Measurements from ENCODE around the gene DUSP16. TPM values are rescaled to one million over a fixed set of nuclear protein-coding genes. Genes with fewer than 3 reads are reported as not detected.
"Not testable (repeated sequence)": the region's sequence is repeated elsewhere in the genome, so short reads cannot be mapped to it uniquely, and the experiment has no call there.

Gene DUSP16
- total RNA-seq, 1 donor = 29.5 TPM

DNA sequence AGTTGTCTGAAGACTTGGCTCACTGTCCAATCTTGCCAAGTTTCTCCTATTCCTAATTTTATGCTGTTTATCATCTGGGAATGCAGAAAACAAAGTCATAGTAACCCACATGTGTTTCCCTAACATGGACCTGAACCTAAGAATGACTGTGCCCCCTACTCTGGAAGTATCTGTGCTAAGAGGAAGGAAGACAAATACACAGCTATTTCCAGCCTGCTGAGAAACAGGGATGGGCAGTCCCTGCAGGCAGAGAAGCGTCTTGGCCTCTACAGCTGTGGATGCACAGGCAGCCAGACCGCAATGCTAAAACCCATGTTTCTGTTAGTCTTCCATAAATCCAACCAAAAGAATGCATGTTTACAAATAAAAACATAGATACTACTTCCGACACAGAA lies 56.2 kb downstream of the DUSP16 start:
- Histone ChIP-seq H3K4me1 (ENCODE audit: insufficient read depth, low read length) (peaks cover 4% of the 10 kb centered on the region), H3K9me3 (ENCODE audit: low read depth, low read length) (no peaks in the 10 kb centered on the region), H3K4me3 (ENCODE audit: low read length) (no peak overlapping the region), H3K27me3 (ENCODE audit: insufficient read depth, low read length) (no peaks in the 10 kb centered on the region)

DNA sequence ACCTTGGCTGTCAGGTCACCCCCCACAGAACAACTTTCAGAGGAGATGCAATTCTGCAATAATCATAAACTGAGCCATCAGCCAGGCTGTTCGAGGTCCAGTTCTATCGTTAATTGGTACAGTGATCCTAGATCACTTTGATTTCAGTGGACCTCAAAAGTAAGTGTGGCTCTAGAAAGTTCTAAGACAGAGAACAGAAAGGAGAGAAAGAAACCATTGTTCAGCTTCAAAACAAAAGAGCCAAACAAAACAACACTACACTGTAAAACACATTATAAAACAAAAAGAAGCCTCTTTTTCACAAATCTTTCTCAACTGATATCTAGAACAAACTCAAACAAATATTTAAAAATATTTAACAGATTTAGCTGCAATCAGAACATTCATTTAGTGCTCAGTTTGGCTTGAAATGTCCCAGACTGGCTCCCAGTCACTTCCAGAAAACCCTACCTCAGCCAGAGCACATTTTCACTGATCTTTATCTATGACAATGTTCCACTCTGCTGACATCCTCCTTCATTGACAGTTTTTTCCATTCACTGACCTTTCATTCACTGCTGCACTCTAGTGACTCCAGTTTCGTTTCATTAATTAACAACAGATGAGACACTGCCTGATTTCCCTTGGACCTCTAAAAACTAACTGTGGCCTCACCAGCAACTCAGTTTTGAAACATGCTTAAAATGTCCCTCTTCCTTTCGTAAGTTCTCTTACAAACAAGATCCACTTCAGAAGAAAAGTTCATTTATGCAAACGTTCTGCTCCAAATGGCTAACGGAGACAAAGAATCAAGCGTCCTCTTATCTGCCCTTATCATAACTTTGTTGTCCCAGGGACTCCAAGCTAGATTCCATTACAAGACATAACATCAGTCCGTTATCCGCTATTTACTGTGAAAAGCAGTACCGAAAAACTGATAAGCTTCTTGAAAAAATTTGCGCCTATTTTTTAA lies 56.8 kb downstream of the DUSP16 start:
- H3K4me1 ChIP-seq (ENCODE audit: insufficient read depth, low read length) = peaks cover 4% of the 10 kb centered on the region
- H3K27me3 ChIP-seq (ENCODE audit: insufficient read depth, low read length) = no peaks in the 10 kb centered on the region
- no peak overlapping the region for H3K4me3 ChIP-seq (ENCODE audit: low read length)
- no peaks in the 10 kb centered on the region for H3K9me3 ChIP-seq (ENCODE audit: low read depth, low read length)

DNA sequence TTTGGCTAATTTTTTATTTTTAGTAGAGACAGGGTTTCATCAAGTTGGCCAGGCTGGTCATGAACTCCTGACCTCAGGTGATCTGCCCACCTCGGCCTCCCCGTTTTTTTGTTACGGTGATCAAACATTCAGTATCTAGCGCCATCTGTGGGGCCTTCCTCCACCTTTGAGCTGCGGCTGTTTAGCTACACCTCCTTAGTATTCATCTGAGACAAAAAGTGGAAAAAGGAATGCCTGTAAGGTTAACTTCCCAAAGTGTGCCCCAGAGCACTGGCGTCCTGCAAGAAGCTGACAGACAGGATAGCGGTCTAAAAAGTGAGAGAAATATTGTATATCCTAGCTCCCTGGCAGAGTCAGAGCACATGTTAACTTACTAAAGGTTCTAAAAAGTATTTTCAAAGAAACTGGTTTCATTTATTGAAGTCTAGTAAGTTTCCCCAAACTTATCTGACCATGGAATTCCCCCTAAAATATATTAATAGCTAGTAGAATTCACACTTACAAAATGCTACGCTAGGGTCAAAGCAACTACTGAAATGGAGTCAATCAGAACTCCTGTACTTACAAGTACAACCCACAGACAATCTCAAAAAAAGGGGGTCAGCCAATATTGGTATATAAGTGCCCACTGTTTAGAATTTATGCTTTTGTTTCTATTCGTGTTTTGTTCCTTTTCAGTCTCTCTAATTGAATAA lies 59.1 kb downstream of the DUSP16 start:
- H3K4me1 ChIP-seq (ENCODE audit: insufficient read depth, low read length) = peaks cover 4% of the 10 kb centered on the region
- no peak overlapping the region for H3K4me3 ChIP-seq (ENCODE audit: low read length)

DNA sequence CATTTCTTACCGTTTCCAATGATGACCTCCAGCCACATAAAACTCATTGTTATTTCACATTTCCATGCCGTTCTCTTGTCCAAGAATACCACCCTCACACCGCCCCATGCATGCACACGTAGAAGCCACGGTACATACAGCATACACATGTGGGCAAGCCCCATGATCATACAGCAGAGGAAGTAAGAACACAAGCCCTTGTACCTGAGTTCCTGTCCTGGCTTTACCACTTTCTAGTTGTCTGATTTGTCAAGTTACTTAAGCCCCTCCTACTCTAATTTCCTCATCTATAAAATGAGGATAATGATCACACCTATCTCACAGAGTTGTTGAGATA lies 59.9 kb downstream of the DUSP16 start:
- no peak overlapping the region for H3K4me3 ChIP-seq (ENCODE audit: low read length)
- peaks cover 4% of the 10 kb centered on the region for H3K4me1 ChIP-seq (ENCODE audit: insufficient read depth, low read length)
- no peaks in the 10 kb centered on the region for H3K27me3 ChIP-seq (ENCODE audit: insufficient read depth, low read length)
- no peaks in the 10 kb centered on the region for H3K9me3 ChIP-seq (ENCODE audit: low read depth, low read length)

More for the DNA sequence above, 59.1 kb downstream of the DUSP16 start:
- Histone ChIP-seq H3K9me3 (ENCODE audit: low read depth, low read length) (no peaks in the 10 kb centered on the region), H3K27me3 (ENCODE audit: insufficient read depth, low read length) (no peaks in the 10 kb centered on the region)

DNA sequence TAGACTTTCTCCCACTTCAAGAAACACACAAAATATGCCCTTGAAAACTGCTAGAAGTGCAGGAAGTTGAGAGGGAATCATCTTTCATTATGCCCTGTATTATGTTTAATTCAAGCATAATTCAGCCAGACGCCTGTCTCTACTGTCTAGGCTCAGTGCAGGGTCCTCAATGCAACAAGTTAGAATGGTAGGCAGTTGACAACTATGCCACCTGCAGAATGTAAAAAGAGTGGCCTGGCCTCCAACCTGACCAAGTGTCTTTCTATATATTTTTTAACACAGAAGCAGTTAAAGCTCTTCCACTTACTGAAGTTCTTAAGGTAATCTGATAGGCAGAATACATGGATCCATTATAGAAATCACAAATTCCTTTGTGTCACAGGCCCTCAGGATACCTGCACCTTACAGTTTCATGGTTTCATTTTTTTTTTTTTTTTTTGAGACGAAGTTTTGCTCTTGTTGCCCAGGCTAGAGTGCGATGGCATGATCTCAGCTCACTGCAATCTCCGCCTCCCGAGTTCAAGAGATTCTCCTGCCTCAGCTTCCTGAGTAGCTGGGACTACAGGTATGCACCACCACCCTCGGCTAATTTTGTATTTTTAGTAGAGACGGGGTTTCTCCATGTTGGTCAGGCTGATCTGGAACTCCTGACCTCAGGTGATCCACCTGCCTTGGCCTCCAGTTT lies 60.4 kb downstream of the DUSP16 start:
- H3K27me3 ChIP-seq (ENCODE audit: insufficient read depth, low read length); H3K4me1 ChIP-seq (ENCODE audit: insufficient read depth, low read length); H3K4me3 ChIP-seq (ENCODE audit: low read length); H3K9me3 ChIP-seq (ENCODE audit: low read depth, low read length): not testable (repeated sequence)

DNA sequence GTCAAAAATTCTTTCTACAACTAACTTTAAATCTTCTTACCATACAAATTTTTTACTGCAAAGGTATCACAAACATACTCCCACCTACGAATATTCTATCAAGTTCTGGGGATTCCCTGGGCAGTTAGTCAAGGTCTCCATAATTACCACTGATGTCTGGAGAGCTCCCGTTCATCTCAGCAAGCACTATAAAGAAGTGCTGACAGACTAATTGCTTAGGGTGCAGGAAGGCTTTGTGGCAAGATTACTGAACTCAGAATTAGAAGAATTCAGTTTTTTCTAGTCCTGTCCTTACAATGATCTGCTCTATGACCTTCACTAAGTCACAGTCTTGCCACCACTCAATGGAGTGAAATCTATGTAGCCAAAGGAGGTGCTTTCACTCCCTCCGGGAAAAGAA lies 61.5 kb downstream of the DUSP16 start:
- no peak overlapping the region for H3K4me3 ChIP-seq (ENCODE audit: low read length)
- no peaks in the 10 kb centered on the region for H3K27me3 ChIP-seq (ENCODE audit: insufficient read depth, low read length)
- H3K4me1 ChIP-seq (ENCODE audit: insufficient read depth, low read length) = peaks cover 4% of the 10 kb centered on the region
- H3K9me3 ChIP-seq (ENCODE audit: low read depth, low read length) = no peaks in the 10 kb centered on the region

DNA sequence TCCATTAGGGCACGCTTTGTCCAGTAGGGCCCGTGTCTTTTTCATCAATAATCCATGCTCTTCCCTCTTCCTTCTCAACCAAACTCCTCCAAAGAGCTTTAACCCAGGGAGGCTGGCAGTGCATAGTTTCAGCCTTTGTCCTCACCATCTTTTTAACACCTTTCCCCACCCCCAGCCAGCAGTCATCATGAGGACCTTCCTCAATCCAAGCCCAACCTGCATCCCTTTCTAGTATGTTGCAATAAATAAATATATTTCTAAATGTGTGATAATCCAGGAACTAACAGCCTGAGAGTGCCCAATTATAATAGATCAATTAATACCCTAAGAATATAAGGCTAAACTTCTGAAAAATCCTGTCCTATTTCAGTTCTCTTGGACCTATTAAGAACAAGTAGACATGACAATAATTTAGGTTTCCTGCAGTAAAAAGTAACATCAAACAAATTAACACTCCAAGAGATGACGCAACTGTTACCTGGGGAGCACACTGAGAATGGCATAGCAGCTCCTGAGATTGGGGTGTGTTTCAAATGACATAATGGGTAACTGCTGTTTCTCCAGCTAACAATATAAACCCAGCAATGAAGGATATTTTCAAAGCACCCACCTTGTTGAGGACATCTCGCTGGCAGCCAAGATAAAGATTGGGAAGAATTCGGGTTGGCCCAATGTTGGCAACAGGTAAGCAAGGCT lies 62.6 kb downstream of the DUSP16 start:
- Histone ChIP-seq H3K4me3 (ENCODE audit: low read length) (no peak overlapping the region), H3K27me3 (ENCODE audit: insufficient read depth, low read length) (no peaks in the 10 kb centered on the region), H3K4me1 (ENCODE audit: insufficient read depth, low read length) (no peaks in the 10 kb centered on the region)

DNA sequence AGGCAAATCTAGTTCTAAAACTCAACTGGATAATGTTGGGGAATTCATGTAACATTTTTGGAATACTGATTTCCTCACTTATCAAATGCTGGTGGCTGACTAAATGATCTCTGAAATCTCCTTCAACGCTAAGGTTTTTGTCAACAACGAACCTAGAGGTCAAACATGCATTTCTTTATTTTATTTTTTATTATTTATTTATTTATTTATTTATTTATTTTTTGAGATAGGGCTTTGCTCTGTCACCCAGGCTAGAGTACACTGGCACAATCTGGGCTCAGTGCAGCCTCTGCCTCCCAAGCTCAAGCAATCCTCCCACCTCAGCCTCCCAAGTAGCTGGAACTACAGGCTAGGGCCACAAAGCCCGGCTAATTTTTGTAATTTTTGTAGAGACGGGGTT lies 64.5 kb downstream of the DUSP16 start:
- Histone ChIP-seq H3K4me3 (ENCODE audit: low read length) (no peak overlapping the region), H3K9me3 (ENCODE audit: low read depth, low read length) (no peaks in the 10 kb centered on the region), H3K4me1 (ENCODE audit: insufficient read depth, low read length) (no peaks in the 10 kb centered on the region), H3K27me3 (ENCODE audit: insufficient read depth, low read length) (no peaks in the 10 kb centered on the region)

More for the DNA sequence above, 62.6 kb downstream of the DUSP16 start:
- no peaks in the 10 kb centered on the region for H3K9me3 ChIP-seq (ENCODE audit: low read depth, low read length)

DNA sequence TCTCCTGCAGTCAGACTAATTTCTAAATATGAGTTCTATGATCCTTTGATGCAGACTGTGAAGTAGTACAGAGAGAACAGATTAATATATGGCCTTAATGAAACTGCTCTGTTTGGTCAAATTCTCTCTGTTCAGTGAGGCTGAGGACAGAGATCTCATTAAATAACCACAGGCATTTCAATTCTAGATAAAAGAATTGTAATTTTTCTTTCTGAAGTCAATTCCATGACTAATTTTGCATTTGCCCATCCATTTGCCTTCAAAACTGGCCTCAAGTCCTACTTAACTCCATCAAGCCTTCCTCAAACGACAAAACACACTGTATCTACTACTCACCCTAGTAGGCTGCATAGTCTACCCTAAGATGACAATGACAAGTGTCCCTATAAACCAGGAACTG lies 67.1 kb downstream of the DUSP16 start:
- Histone ChIP-seq H3K9me3 (ENCODE audit: low read depth, low read length) (no peaks in the 10 kb centered on the region), H3K27me3 (ENCODE audit: insufficient read depth, low read length) (no peaks in the 10 kb centered on the region), H3K4me1 (ENCODE audit: insufficient read depth, low read length) (peaks cover 4% of the 10 kb centered on the region), H3K4me3 (ENCODE audit: low read length) (no peak overlapping the region)

DNA sequence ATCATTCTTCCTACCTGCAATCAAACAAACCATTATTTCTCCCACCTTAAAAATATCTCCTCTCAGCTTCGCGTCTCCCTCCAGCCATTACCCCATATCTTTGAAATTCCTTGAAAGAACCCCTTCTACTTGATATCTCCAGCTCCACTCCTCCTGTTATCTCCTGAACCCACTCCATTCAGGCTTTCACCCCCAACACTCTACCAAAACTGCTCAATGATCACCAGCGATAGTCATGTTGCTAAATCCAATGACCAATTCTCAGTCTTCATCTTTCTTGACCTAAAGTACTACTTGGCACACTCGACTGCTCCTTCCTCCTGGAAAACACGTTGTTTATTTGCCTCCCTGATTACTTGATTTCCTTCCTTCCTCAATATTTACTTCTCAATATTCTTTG lies 70.1 kb downstream of the DUSP16 start:
- no peak overlapping the region for H3K4me3 ChIP-seq (ENCODE audit: low read length)
- peaks cover 4% of the 10 kb centered on the region for H3K4me1 ChIP-seq (ENCODE audit: insufficient read depth, low read length)

DNA sequence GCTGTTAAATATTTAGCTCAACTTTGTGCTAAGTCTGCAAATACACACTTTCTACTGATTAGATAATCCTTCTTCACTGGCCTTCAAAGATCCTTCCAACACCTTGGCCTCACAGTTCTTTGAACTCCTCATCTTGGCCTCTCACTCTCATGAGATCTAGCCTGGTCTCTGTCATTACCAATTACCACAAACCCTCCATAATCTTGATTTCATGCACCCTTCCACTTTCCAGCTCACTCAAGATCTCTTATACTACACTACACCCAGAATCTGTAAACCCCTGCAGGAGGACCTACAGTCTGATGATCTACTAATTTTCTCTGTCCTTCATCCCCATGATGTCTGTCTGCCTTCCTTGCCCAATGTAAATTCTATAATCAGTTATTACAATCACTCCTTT lies 71.1 kb downstream of the DUSP16 start:
- peaks cover 4% of the 10 kb centered on the region for H3K4me1 ChIP-seq (ENCODE audit: insufficient read depth, low read length)
- no peak overlapping the region for H3K4me3 ChIP-seq (ENCODE audit: low read length)
- no peaks in the 10 kb centered on the region for H3K9me3 ChIP-seq (ENCODE audit: low read depth, low read length)

More for the DNA sequence above, 70.1 kb downstream of the DUSP16 start:
- Histone ChIP-seq H3K9me3 (ENCODE audit: low read depth, low read length) (no peaks in the 10 kb centered on the region), H3K27me3 (ENCODE audit: insufficient read depth, low read length) (no peaks in the 10 kb centered on the region)

DNA sequence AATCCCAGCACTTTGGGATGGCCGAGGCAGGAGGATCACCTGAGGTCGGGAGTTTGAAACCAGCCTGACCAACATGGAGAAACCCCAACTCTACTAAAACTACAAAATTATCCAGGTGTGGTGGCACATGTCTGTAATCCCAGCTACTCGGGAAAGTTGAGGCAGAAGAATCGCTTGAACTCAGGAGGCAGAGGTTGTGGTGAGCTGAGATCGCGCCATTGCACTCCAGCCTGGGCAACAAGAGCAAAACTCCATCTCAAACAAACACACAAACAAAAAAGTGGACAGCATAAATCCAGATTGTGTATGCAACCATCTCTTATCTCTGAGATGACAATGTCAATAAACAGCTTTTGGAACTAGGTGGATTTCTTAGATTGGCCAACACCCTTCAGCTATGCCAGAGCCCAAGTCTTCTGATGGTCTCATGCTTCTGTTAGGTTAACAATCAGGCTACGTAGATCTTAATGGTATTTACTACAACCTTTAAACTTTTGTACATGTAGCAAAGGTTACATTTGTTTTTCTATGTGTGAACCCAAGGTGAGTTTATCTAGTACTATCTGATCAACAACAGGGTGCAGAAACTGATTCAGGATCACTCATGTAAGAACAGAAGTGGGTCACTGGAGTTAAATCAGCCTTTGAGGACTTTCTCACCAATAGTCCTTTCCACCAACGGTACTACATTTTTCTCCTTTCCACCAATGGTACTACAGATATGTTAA lies 73.7 kb downstream of the DUSP16 start:
- Histone ChIP-seq H3K4me1 (ENCODE audit: insufficient read depth, low read length) (peaks cover 4% of the 10 kb centered on the region), H3K27me3 (ENCODE audit: insufficient read depth, low read length) (no peaks in the 10 kb centered on the region), H3K9me3 (ENCODE audit: low read depth, low read length) (no peaks in the 10 kb centered on the region), H3K4me3 (ENCODE audit: low read length) (no peak overlapping the region)

More for the DNA sequence above, 71.1 kb downstream of the DUSP16 start:
- no peaks in the 10 kb centered on the region for H3K27me3 ChIP-seq (ENCODE audit: insufficient read depth, low read length)

DNA sequence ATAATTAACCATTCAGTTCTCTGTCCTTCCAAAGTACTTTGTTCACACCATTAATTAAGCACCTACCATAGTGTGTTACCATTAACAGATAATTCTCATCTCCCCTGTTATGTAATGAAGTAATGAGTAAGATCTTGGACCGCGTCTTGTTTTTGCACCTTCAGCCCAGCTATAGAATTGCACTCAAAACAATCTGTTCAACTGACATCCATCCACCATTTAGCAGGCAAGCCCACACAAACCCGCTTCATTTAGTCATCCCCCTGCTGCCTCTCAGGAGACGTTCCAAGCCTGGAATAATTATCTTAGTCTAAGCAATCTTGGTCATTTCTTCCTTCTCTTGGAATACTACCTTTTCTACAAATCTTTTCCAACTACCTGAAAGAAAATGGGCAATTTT lies 74.4 kb downstream of the DUSP16 start:
- Histone ChIP-seq H3K9me3 (ENCODE audit: low read depth, low read length) (no peaks in the 10 kb centered on the region), H3K4me1 (ENCODE audit: insufficient read depth, low read length) (peaks cover 8% of the 10 kb centered on the region), H3K27me3 (ENCODE audit: insufficient read depth, low read length) (no peaks in the 10 kb centered on the region), H3K4me3 (ENCODE audit: low read length) (no peak overlapping the region)

DNA sequence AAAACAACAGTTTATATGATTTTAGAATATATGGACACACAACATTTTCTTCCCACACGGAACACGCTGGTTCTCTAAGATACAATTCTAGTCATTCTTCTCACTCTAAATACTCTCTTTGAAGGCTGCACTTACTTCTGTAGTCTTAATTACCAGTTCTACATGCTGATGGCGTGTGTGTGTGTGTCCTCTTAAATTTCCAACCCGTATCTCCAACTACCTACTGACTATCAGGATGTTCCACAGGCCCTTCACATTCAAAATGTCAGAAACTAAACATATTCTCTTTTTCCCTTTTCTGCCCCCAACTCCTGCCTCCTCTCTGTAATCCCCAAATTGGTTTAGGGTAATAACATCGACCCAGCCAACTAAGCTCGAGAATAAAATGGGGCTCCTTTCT lies 75.2 kb downstream of the DUSP16 start:
- peaks cover 14% of the 10 kb centered on the region for H3K4me1 ChIP-seq (ENCODE audit: insufficient read depth, low read length)

More for the DNA sequence above, 75.2 kb downstream of the DUSP16 start:
- no peaks in the 10 kb centered on the region for H3K9me3 ChIP-seq (ENCODE audit: low read depth, low read length)
- H3K4me3 ChIP-seq (ENCODE audit: low read length) = no peak overlapping the region
- no peaks in the 10 kb centered on the region for H3K27me3 ChIP-seq (ENCODE audit: insufficient read depth, low read length)
